Heart left ventricle (tissue), 16 donors: ENCODE results near the gene TMEM255A. TPM values are rescaled to one million over a fixed set of nuclear protein-coding genes. Genes with fewer than 3 reads are reported as not detected.

ENCODE experiments used
- ATAC-seq, 4 donors: fragments of 200-7000 bp; cut with Tn5 transposase; one replicate each; pipeline ENCODE4 v1.9.1; 2020 to 2022; ENCODE audit warnings: moderate library complexity in 4 of 4, mild to moderate bottlenecking in 3 of 4, moderate number of reproducible peaks in 1 of 4
- DNase-seq, 5 donors: peaks; one replicate each; pipeline ENCODE4 v3.0.0-alpha.2; 2020
- H3K27ac ChIP-seq, 12 donors: fragments of 200-600 bp; sonication (generic) in 4 of 12; one replicate each; pipeline versions ENCODE4 v1.5.0 to v1.8.0; 2016 to 2022; ENCODE audit warnings: mild to moderate bottlenecking in 2 of 12
- H3K27me3 ChIP-seq, 9 donors: fragments of 200-600 bp; sonication (generic) in 2 of 9; one replicate each; pipeline versions ENCODE4 v1.5.1 to v1.8.0; 2016 to 2022; ENCODE audit warnings: mild to moderate bottlenecking in 3 of 9
- H3K36me3 ChIP-seq, 9 donors: fragments of 200-600 bp; sonication (generic) in 2 of 9; one replicate each; pipeline versions ENCODE4 v1.5.0 to v1.8.0; 2018 to 2022; ENCODE audit warnings: mild to moderate bottlenecking in 2 of 9
- H3K4me1 ChIP-seq, 12 donors: fragments of 200-600 bp; sonication (generic) in 4 of 12; one replicate each; pipeline versions ENCODE4 v1.5.0 to v1.8.0; 2016 to 2022; ENCODE audit warnings: mild to moderate bottlenecking in 3 of 12
- H3K4me3 ChIP-seq, 12 donors: fragments of 200-600 bp; sonication (generic) in 4 of 12; one replicate each; pipeline versions ENCODE4 v1.5.0 to v1.8.0; 2017 to 2022; ENCODE audit warnings: mild to moderate bottlenecking in 9 of 12, moderate library complexity in 4 of 12
- H3K9me3 ChIP-seq, 12 donors: fragments of 200-600 bp; sonication (generic) in 4 of 12; one replicate each; pipeline versions ENCODE4 v1.5.0 to v1.8.0; 2016 to 2022; ENCODE audit warnings: mild to moderate bottlenecking in 1 of 12
- CTCF ChIP-seq, 12 donors: fragments of 200-600 bp; sonication (generic) in 4 of 12; IDR thresholded peaks; one replicate each; pipeline versions ENCODE4 v1.5.0 to v1.8.0; 2018 to 2022; ENCODE audit warnings: antibody characterized with exemption in 12 of 12, mild to moderate bottlenecking in 5 of 12
- POLR2A ChIP-seq, 2 donors: fragments of 450-650 bp; IDR thresholded peaks; one replicate each; pipeline ENCODE4 v1.6.1; 2017; ENCODE audit warnings: antibody characterized with exemption in 2 of 2, mild to moderate bottlenecking in 2 of 2, moderate library complexity in 2 of 2
- WGBS, 4 donors: extraction: QIAGEN DNeasy Blood & Tissue Kit in 2 of 4; methylation state at CpG; one replicate each; pipeline versions ENCODE4 v1.1.5 to v1.1.7; 2013 to 2018; 5-methylcytosine and 5-hydroxymethylcytosine counted together
- intact Hi-C, 10 donors: fragments of 100-400 bp; cut with DNase I; formaldehyde crosslinking; loops; one replicate each; pipeline versions ENCODE4 v1.11.1 to v1.14.2; 2022
- polyA plus RNA-seq, 2 donors: library from polyadenylated mRNA; stranded (reverse); fragments of 200-250 nt; gene quantifications; one replicate each; pipeline ENCODE4 v1.2.3, GENCODE V29; 2013
- total RNA-seq, 9 donors: library from RNA; depleted of rRNA in 2 of 9; stranded (reverse); fragments of >200 nt in 2 of 9; fragmentation: NEBNext Ultra II Directional in 3 of 9; extraction: Animal tissue kit (Norgen Biotek cat#: 25700) in 3 of 9; gene quantifications; one replicate each; pipeline versions ENCODE4 v1.1.0 to v1.2.4, GENCODE V29; 2016 to 2023
- donor health status: ischemic (EF 13 %, LVEDD 7.1; RV severe dilation, severe dysfunction).
- donor health status: healthy with polysubstance abuse.
- donor health status: DM: no; HTN: yes; CAD: no.
- donor health status: DM: no; HTN: no; CAD: no.
- donor health status: ischemic (EF 25% LVEDD 6.9; RV normal size, moderate dysfunction).
- donor health status: ischemic (EF 25% LVEDD 5.7; RV mildly dilated, moderate dysfunction).
- donor health status: healthy.
- donor health status: DM: yes; HTN: yes; CAD: no.
- donor health status: ischemic (EF 35%, LVEDD 5.7; RV mildly dilated, moderate dysfunction).
- donor health status: nonischemic (EF 11% LVEDD 7.7; RV severe dilation, severe dysfunction).
- donor health status: DM: yes; HTN: yes; CAD: no.
- donor health status: PGD.
- donor health status: ischemic (EF 29% LVEDD 5.4; RV normal size, mild dysfunction).
- donor health status: nonischemic (EF 23%, LVEDD 6.1; RV moderate dilation, normal function).

Gene TMEM255A
- total and polyA plus RNA-seq, 11 donors, result 0.04 to 2.4 (median 0.28) TPM

DNA sequence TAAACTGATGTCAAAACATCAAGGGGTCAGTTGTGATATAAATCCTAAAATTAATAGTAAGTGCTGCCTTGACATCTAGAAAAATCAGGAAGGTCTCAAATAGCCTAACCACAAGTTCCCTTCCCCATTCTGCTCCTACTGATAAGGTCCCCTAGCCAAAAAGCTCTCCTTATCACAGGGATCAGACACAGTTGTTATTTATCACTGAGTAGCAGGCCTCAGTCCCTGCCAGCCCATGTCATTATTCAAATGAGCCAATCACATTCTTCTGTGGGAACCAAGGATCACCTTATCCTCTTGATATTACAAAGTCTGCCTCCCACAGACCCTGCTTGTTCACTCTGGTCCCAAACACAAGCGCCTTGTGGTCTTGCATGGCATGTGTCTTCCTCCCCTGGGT is 23.3 kb upstream of the TMEM255A start:
- no peaks in the 10 kb centered on the region for H3K27me3 ChIP-seq
- WGBS, 4 donors, result 60 to 79% (median 65%) methylated on average over 1 of the region's 1 CpG
- ATAC-seq (no peak), DNase-seq (no peak)
- no peak overlapping the region for H3K4me3 ChIP-seq
- H3K4me1 ChIP-seq, result no peaks in the 10 kb centered on the region
- TF ChIP-seq POLR2A (IDR thresholded peaks at IDR 0.05), result no peak
- no peak for TF ChIP-seq CTCF (IDR thresholded peaks at IDR 0.05)
- no peaks in the 10 kb centered on the region for H3K36me3 ChIP-seq
- peaks cover 0 to 48% (median 11%) of the 10 kb centered on the region in 12 donors for H3K9me3 ChIP-seq
- intact Hi-C loops, result no loop called here
- H3K27ac ChIP-seq, result no peak overlapping the region

- no peaks in the 10 kb centered on the region for H3K36me3 ChIP-seq
- H3K27me3 ChIP-seq, result no peaks in the 10 kb centered on the region
- no peak overlapping the region for H3K4me3 ChIP-seq
- 7 to 68% (median 38%) methylated on average over 2 of the region's 2 CpGs for WGBS, 4 donors
- intact Hi-C loops, result no loop called here
- peaks cover 0 to 44% (median 11%) of the 10 kb centered on the region in 12 donors for H3K9me3 ChIP-seq
- H3K27ac ChIP-seq, result no peak overlapping the region
- ATAC-seq (no peak), DNase-seq (no peak)
- H3K4me1 ChIP-seq, result no peaks in the 10 kb centered on the region
- TF ChIP-seq POLR2A (IDR thresholded peaks at IDR 0.05), result no peak
- TF ChIP-seq CTCF (IDR thresholded peaks at IDR 0.05), result no peak
These were observed 22.9 kb upstream of the TMEM255A start for GRCh38 chrX:120334151-120334550.

DNA sequence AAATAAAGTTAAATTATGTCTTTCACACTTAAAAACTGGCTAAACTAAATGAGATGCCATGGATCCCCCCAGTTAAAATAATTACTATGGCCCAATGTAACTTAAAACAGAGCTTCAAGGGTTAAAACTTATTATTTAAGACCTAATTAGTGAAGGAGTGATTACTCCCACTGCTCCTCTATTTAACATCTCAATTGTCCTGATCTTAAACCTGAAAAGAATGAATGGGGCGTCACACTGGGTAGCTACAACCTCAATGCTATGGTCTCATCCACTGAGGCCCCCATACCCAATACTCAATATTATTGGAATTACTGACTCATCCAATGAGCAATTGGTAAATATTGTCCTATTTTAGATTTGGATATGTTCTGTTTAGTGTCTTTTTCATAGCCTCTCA is 21.1 kb upstream of the TMEM255A start:
- Histone ChIP-seq H3K4me3 (no peak overlapping the region), H3K36me3 (no peaks in the 10 kb centered on the region), H3K27me3 (peaks cover 0 to 2% (median 0%) of the 10 kb centered on the region in 9 donors), H3K27ac (no peak overlapping the region), H3K9me3 (peaks cover 0 to 26% (median 6%) of the 10 kb centered on the region in 12 donors), H3K4me1 (no peaks in the 10 kb centered on the region)
- TF ChIP-seq CTCF (IDR thresholded peaks at IDR 0.05) (no peak), POLR2A (IDR thresholded peaks at IDR 0.05) (no peak)
- DNase-seq (no peak), ATAC-seq (no peak)
- intact Hi-C loops, result no loop called here
- 52 to 90% (median 69%) methylated on average over 1 of the region's 1 CpG for WGBS, 4 donors

DNA sequence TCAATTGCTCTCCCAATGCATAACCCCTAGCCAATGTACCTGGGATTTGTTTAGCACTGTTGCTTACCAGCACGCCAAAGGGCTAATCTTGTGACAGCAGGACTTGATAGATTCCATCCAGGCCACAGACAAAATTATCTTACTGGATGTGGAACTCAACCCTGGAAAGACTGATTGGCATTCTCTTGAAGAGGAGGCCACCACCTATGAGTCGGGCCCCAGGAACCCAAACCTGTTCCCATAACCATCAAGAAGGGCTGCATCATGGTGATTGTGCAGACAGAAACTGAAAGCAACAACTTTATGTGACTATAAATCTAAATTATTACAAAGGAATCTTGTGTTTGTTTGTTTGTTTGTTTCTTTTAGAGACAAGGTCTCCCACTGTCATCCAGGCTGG is 19.9 kb upstream of the TMEM255A start:
- peaks cover 0 to 18% (median 0%) of the 10 kb centered on the region in 12 donors for H3K9me3 ChIP-seq
- WGBS, 4 donors, result 63 to 90% (median 74%) methylated on average over 2 of the region's 2 CpGs
- TF ChIP-seq CTCF (IDR thresholded peaks at IDR 0.05) (no peak), POLR2A (IDR thresholded peaks at IDR 0.05) (no peak)

More for the DNA sequence above, 19.9 kb upstream of the TMEM255A start:
- H3K27me3 ChIP-seq, result peaks cover 0 to 8% (median 0%) of the 10 kb centered on the region in 9 donors
- no peak overlapping the region for H3K27ac ChIP-seq
- ATAC-seq (no peak), DNase-seq (no peak)
- no peak overlapping the region for H3K4me3 ChIP-seq
- intact Hi-C loops, result no loop called here
- H3K36me3 ChIP-seq, result no peaks in the 10 kb centered on the region
- H3K4me1 ChIP-seq, result no peaks in the 10 kb centered on the region
